K562 (cell line): ENCODE measurements around the gene ADPRHL1. TPM values are rescaled to one million over a fixed set of nuclear protein-coding genes. Genes with fewer than 3 reads are reported as not detected.

Experiments
- ATAC-seq: fragments of 200-7000 bp; cut with Tn5 transposase; 3 replicates; pipeline ENCODE4 v1.9.1; 2020; ENCODE audit warnings: moderate library complexity
- BruUV-seq: library from RNA; stranded (reverse); fragments of 400-500 nt; replicated peaks from 2 replicates; lab custom pipeline; 2021; lab: Mats Ljungman, UMichigan
- CTCF ChIA-PET: fragments of 300-600 bp; formaldehyde crosslinking; extraction: SDS; loops from one replicate; lab custom pipeline; 2021; ENCODE audit warnings: low intra/inter-chr PET ratio; lab: Yijun Ruan, JAX
- POLR2A ChIA-PET: fragments of 300-600, 350-650 bp; sonication (Branson Sonifier 250); formaldehyde crosslinking; extraction: SDS; loops from one replicate; lab custom pipeline; 2021; ENCODE audit warnings: antibody characterized with exemption, inconsistent platforms; lab: Yijun Ruan, JAX
- DNase-seq, 4 experiments: peaks; one replicate each; pipeline versions ENCODE4 v3.0.0 to v3.0.0-alpha.2; 2011 to 2018; ENCODE audit warnings: low spot score in 3 of 4, mixed read lengths in 3 of 4; ENCODE audit errors: extremely low read depth in 1 of 4
- FAIRE-seq: peaks from 2 replicates; lab custom pipeline; 2011; peaks lifted over from hg19 to GRCh38; lab: Jason Lieb, UNC
- H2AFZ ChIP-seq: 2 replicates; pipeline ENCODE4 v1.6.0; 2011; ENCODE audit warnings: low read depth, low read length, control low read depth, inconsistent platforms
- H3K27ac ChIP-seq: fragments of 200-600 bp; 3 replicates; pipeline ENCODE4 v1.8.0; 2011; ENCODE audit warnings: low read depth, mild to moderate bottlenecking, control low read depth, inconsistent platforms, low read length, moderate library complexity, mixed read lengths; ENCODE audit errors: extremely low read depth
- H3K27me3 ChIP-seq, 2 experiments: fragments of 300-600 bp in 1 of 2; 2 replicates in 1 of 2; 3 replicates in 1 of 2; pipeline versions ENCODE4 v1.6.0 to v1.8.0; 2011; ENCODE audit warnings: inconsistent platforms in 2 of 2, low read length in 2 of 2, mild to moderate bottlenecking in 1 of 2, mixed read lengths in 1 of 2, moderate library complexity in 1 of 2; ENCODE audit not compliant: control insufficient read depth in 2 of 2, insufficient read depth in 2 of 2
- H3K36me3 ChIP-seq: fragments of 300-600 bp; 3 replicates; pipeline ENCODE4 v1.8.0; 2011; ENCODE audit warnings: mild to moderate bottlenecking, low read length, inconsistent platforms; ENCODE audit not compliant: control insufficient read depth, insufficient read depth
- H3K4me1 ChIP-seq, 2 experiments: fragments of 200-600 bp in 1 of 2; replicated peaks in 1 of 2; 2 replicates in 1 of 2; 3 replicates in 1 of 2; pipeline versions ENCODE4 v1.5.1 to v1.8.0; 2011; ENCODE audit warnings: inconsistent platforms in 2 of 2, low read length in 2 of 2, mild to moderate bottlenecking in 1 of 2, mixed read lengths in 1 of 2, moderate library complexity in 1 of 2; ENCODE audit not compliant: control insufficient read depth in 2 of 2, insufficient read depth in 2 of 2
- H3K4me2 ChIP-seq: 2 replicates; pipeline ENCODE4 v1.6.1; 2011; ENCODE audit warnings: low read length, control low read depth, inconsistent platforms, mixed read lengths; ENCODE audit not compliant: insufficient read depth
- H3K4me3 ChIP-seq: fragments of 200-600 bp; sonication (generic), shearing (Covaris generic); 2 replicates; pipeline ENCODE4 v1.5.1; 2016; ENCODE audit warnings: control low read depth, inconsistent platforms
- H3K79me2 ChIP-seq: fragments of 200-600 bp; 3 replicates; pipeline ENCODE4 v1.8.0; 2011; ENCODE audit warnings: low read length, inconsistent platforms; ENCODE audit not compliant: control insufficient read depth, insufficient read depth
- H3K9ac ChIP-seq, 2 experiments: 2 replicates each; pipeline versions ENCODE4 v1.6.0 to v1.6.1; 2011; ENCODE audit warnings: low read depth in 2 of 2, low read length in 2 of 2, control low read depth in 1 of 2, inconsistent platforms in 1 of 2, mild to moderate bottlenecking in 1 of 2, mixed read lengths in 1 of 2; ENCODE audit not compliant: insufficient read depth in 1 of 2
- H3K9me1 ChIP-seq: one replicate; pipeline ENCODE4 v1.6.0; 2011; ENCODE audit warnings: inconsistent platforms, mild to moderate bottlenecking, low read length, moderate library complexity; ENCODE audit not compliant: control insufficient read depth, insufficient read depth
- H3K9me3 ChIP-seq: replicated peaks from 2 replicates; pipeline ENCODE4 v1.5.1; 2011; ENCODE audit warnings: low read depth, low read length, inconsistent platforms; ENCODE audit not compliant: control insufficient read depth, insufficient read depth
- H4K20me1 ChIP-seq: replicated peaks from 2 replicates; pipeline ENCODE4 v1.6.1; 2011; ENCODE audit warnings: low read length, inconsistent platforms, mixed read lengths; ENCODE audit not compliant: control insufficient read depth, insufficient read depth
- C11orf30 ChIP-seq: fragments of 450-650 bp; IDR thresholded peaks from 2 replicates; pipeline ENCODE4 v1.6.1; 2016; ENCODE audit warnings: low read depth, mild to moderate bottlenecking
- E2F5 ChIP-seq: sonication (generic); formaldehyde crosslinking; IDR thresholded peaks from 2 replicates; pipeline ENCODE4 v1.8.0; 2022; ENCODE audit warnings: mild to moderate bottlenecking, missing genetic modification reagents
- ESRRA ChIP-seq: fragments of 450-650 bp; IDR thresholded peaks from 2 replicates; pipeline ENCODE4 v1.6.1; 2014; ENCODE audit warnings: low read depth, mild to moderate bottlenecking, moderate library complexity, borderline replicate concordance
- HDAC8 ChIP-seq: fragments of 450-650 bp; IDR thresholded peaks from 2 replicates; pipeline ENCODE4 v1.6.1; 2016; ENCODE audit warnings: mild to moderate bottlenecking, missing genetic modification characterization, moderate library complexity, missing compliant biosample characterization
- HMG20B ChIP-seq: fragments of 250-450 bp; sonication (Bioruptor Pico); IDR thresholded peaks from 2 replicates; pipeline ENCODE4 v1.5.0; 2021; ENCODE audit warnings: mild to moderate bottlenecking
- MCM2 ChIP-seq: fragments of 450-650 bp; IDR thresholded peaks from 2 replicates; pipeline ENCODE4 v1.6.1; 2017; ENCODE audit warnings: low read depth, mild to moderate bottlenecking
- NCOA1 ChIP-seq: fragments of 450-650 bp; IDR thresholded peaks from 2 replicates; pipeline ENCODE4 v1.6.1; 2016; ENCODE audit warnings: low read depth
- NEUROD1 ChIP-seq: fragments of 150-350 bp; IDR thresholded peaks from 2 replicates; pipeline ENCODE4 v1.6.1; 2014; ENCODE audit warnings: borderline replicate concordance, low read length, low read depth; ENCODE audit not compliant: partially characterized antibody
- NFE2 ChIP-seq: IDR thresholded peaks from 2 replicates; pipeline ENCODE4 v1.6.1; 2014; ENCODE audit warnings: antibody characterized with exemption, low read depth
- POU5F1 ChIP-seq: fragments of 150-350 bp; IDR thresholded peaks from 2 replicates; pipeline ENCODE4 v1.6.1; 2014; ENCODE audit warnings: borderline replicate concordance, low read length, low read depth, mild to moderate bottlenecking; ENCODE audit not compliant: partially characterized antibody
- PRMT5 ChIP-seq: sonication (generic); formaldehyde crosslinking; IDR thresholded peaks from 2 replicates; pipeline ENCODE4 v1.5.0; 2020; ENCODE audit warnings: missing genetic modification reagents
- TAF9B ChIP-seq: fragments of 450-650 bp; IDR thresholded peaks from 2 replicates; pipeline ENCODE4 v1.6.1; 2018; ENCODE audit warnings: mild to moderate bottlenecking; ENCODE audit not compliant: partially characterized antibody
- THRA ChIP-seq: fragments of 450-650 bp; IDR thresholded peaks from 2 replicates; pipeline ENCODE4 v1.6.1; 2017; ENCODE audit warnings: mild to moderate bottlenecking, moderate library complexity
- ZNF146 ChIP-seq: IDR thresholded peaks from one replicate; pipeline ENCODE4 v1.6.1; 2018; ENCODE audit warnings: missing compliant biosample characterization; ENCODE audit not compliant: unreplicated experiment
- ZNF324 ChIP-seq: fragments of 250-450 bp; sonication (Bioruptor Pico); IDR thresholded peaks from 2 replicates; pipeline ENCODE4 v1.4.0; 2020; ENCODE audit warnings: mild to moderate bottlenecking
- ZNF76 ChIP-seq: fragments of 250-450 bp; sonication (Bioruptor Pico); IDR thresholded peaks from 2 replicates; pipeline ENCODE4 v1.4.0; 2020; ENCODE audit warnings: mild to moderate bottlenecking, moderate library complexity, borderline replicate concordance
- WGBS: fragments of 100-300 bp; shearing (Covaris generic); methylation state at CpG from one replicate; pipeline ENCODE4 v1.1.6; 2016; ENCODE audit warnings: low coverage, mixed read lengths; ENCODE audit not compliant: insufficient coverage; ENCODE audit errors: missing lambda C conversion rate; 5-methylcytosine and 5-hydroxymethylcytosine counted together
- in situ Hi-C: fragments of 300-500 bp; cut with MboI; formaldehyde crosslinking; loops from 4 replicates; pipeline ENCODE4 v1.15.0; 2018; ENCODE audit warnings: inconsistent platforms, mixed read lengths
- intact Hi-C: fragments of 100-400 bp; cut with micrococcal nuclease; formaldehyde crosslinking; loops from 2 replicates; pipeline ENCODE4 v1.14.2; 2022
- polyA plus RNA-seq, 8 experiments: library from polyadenylated mRNA; depleted of rRNA in 4 of 8; stranded (reverse) in 5 of 8; unstranded in 3 of 8; fragments of >200 nt; fragmentation: Nextera tagmentation in 2 of 8; fragmentation: Illumina TruSeq in 1 of 8; extraction: Ambion mirVana in 2 of 8; extraction: Trizol in 1 of 8; gene quantifications; 2 replicates each; pipeline versions ENCODE4 v1.2.1 to v1.2.3, GENCODE V29; 2011 to 2014; ENCODE audit warnings: inconsistent platforms in 1 of 8, missing spikeins in 1 of 8
- total RNA-seq, 7 experiments: library from RNA; depleted of rRNA in 6 of 7; stranded (reverse); fragments of >200 nt in 6 of 7; fragmentation: Illumina TruSeq in 2 of 7; extraction: Trizol in 2 of 7; gene quantifications; 2 replicates each; pipeline versions ENCODE4 v1.2.1 to v1.2.3, GENCODE V29; 2011 to 2021; ENCODE audit warnings: low replicate concordance in 1 of 7

The ADPRHL1 gene
- total and polyA plus RNA-seq, 9 of the 15 experiments (the other 6 are each of a cell fraction or from before 2014, with no cell fraction given), result 0.06 to 0.76 (median 0.37) TPM; not detected in 1

- H3K9me1 ChIP-seq, result no peaks in the 10 kb centered on the region
- FAIRE-seq, result no peak
- TF ChIP-seq ZNF146 (CRISPR knock-in tag) (no peak), NFE2 (0 out of 2 replicates have a peak, but pooled peaks have one; percentile 10)
- H3K9ac ChIP-seq, result no peak overlapping the region
- H3K4me2 ChIP-seq, result no peak overlapping the region
- no peaks in the 10 kb centered on the region for H4K20me1 ChIP-seq
- intact Hi-C loops (no loop called here), in situ Hi-C loops (no loop called here)
- H3K27me3 ChIP-seq, result no peaks in the 10 kb centered on the region
- no peak overlapping the region for H3K27ac ChIP-seq
- no peak for ATAC-seq
- ChIA-PET CTCF (no interaction called here), POLR2A (no interaction called here)
- H3K79me2 ChIP-seq, result peaks cover 8% of the 10 kb centered on the region; the same call in 2 of the 3 replicates
- peaks cover 18 to 39% of the 10 kb centered on the region in 2 experiments; a peak in 4 of 5 replicates for H3K4me1 ChIP-seq
- no peaks in the 10 kb centered on the region for H3K9me3 ChIP-seq
- 0 out of 3 replicates have a peak, but pooled peaks cover 3% of the 10 kb centered on the region for H3K36me3 ChIP-seq
- no TSS peak for BruUV-seq
- no peak overlapping the region for H2AFZ ChIP-seq
- H3K4me3 ChIP-seq, result no peak overlapping the region
- no peak for DNase-seq
- WGBS, result 89% methylated on average over 5 of the region's 7 CpGs
Measured at GRCh38 chr13:113361406-113361805, 91.9 kb downstream of the ADPRHL1 start.

- intact Hi-C loops, result no loop called here
- Histone ChIP-seq H3K79me2 (peaks cover 8% of the 10 kb centered on the region; the same call in 2 of the 3 replicates), H3K9me3 (no peaks in the 10 kb centered on the region), H2AFZ (no peak overlapping the region), H4K20me1 (no peaks in the 10 kb centered on the region), H3K27ac (no peak overlapping the region), H3K9ac (no peak overlapping the region), H3K4me2 (no peak overlapping the region), H3K4me1 (peaks cover 18 to 29% of the 10 kb centered on the region in 2 experiments; a peak in 4 of 5 replicates), H3K9me1 (no peaks in the 10 kb centered on the region), H3K36me3 (0 out of 3 replicates have a peak, but pooled peaks cover 3% of the 10 kb centered on the region), H3K27me3 (no peaks in the 10 kb centered on the region), H3K4me3 (no peak overlapping the region)
- 90% methylated on average over 6 of the region's 6 CpGs for WGBS
- ChIA-PET CTCF (no interaction called here), POLR2A (no interaction called here)
- BruUV-seq, result no TSS peak
- ATAC-seq, result no peak
- in situ Hi-C loops, result no loop called here
- FAIRE-seq, result no peak
- DNase-seq, result no peak
- TF ChIP-seq MCM2 (no peak), TAF9B (no peak), ESRRA (no peak), ZNF324 (CRISPR knock-in tag) (no peak), NCOA1 (no peak), THRA (no peak), HMG20B (CRISPR knock-in tag) (no peak), ZNF146 (CRISPR knock-in tag) (no peak), C11orf30 (no peak), POU5F1 (no peak), NEUROD1 (no peak), PRMT5 (CRISPR knock-in tag) (no peak), E2F5 (CRISPR knock-in tag) (no peak), HDAC8 (no peak), ZNF76 (no peak)
Measured at GRCh38 chr13:113360446-113360845, 92.8 kb downstream of the ADPRHL1 start.
